Gastroesophageal sphincter (tissue), 3 donors: ENCODE results near the gene HELZ2.

Source experiments
- EP300 ChIP-seq: sonication (generic); formaldehyde crosslinking; IDR thresholded peaks from one replicate; pipeline ENCODE4 v1.6.1; 2017; ENCODE audit warnings: antibody characterized with exemption, mild to moderate bottlenecking
- POLR2A ChIP-seq, 2 donors: fragments of 450-650 bp; IDR thresholded peaks; one replicate each; pipeline ENCODE4 v1.6.1; 2017; ENCODE audit warnings: antibody characterized with exemption in 2 of 2, mild to moderate bottlenecking in 2 of 2, moderate library complexity in 1 of 2
- POLR2AphosphoS5 ChIP-seq: sonication (generic); formaldehyde crosslinking; IDR thresholded peaks from one replicate; pipeline ENCODE4 v1.6.1; 2017; ENCODE audit warnings: antibody characterized with exemption
- TF ChIP-seq, protein P1 (sequence below), 4 experiments: fragments of 200-600 bp in 2 of 4; fragments of 450-650 bp in 2 of 4; sonication (generic) in 1 of 4; IDR thresholded peaks; one replicate each; pipeline ENCODE4 v1.5.1; 2017 to 2019; ENCODE audit warnings: antibody characterized with exemption in 4 of 4, mild to moderate bottlenecking in 2 of 4, moderate library complexity in 2 of 4

DNA sequence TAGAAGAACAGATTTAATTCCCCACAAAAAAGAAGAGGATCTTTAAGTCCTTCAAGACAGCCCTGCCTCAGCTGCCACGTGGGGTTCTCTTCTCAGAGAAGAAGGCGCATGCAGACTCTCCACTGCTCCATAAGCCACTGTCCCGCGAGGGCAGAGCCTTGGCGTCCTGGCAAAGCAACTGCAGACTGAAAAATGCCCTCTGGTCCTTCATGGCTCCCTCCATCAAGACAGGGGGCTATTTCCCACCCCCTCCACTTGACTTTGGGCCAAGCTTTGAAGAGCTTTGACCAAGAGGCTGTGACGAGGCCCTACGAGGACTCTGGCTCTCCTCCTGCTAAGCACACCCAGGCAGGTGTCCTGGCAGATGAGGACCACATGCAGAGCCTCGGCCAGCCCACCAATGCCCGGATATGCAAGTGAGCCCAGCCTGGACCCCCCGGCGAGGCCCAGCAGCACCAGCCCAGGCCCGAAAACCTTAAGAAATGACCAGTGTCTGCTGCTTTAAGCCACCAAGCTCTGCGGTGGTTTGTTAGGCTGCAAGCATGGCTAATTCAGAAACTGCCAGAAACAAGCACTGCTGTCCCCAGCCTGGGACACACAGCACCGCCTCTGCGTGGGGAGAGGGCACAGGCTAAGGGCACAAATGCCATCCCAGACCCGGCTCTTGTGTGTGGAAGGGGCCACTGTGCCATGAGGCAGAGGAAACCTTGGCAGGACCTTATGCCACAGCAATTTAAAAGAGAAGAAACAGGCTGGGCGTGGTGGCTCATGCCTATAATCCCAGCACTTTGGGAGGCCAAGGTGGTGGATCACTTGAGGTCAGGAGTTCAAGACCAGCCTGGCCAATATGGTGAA, 36.8 kb upstream of the HELZ2 start:
- TF ChIP-seq, protein P1, sequence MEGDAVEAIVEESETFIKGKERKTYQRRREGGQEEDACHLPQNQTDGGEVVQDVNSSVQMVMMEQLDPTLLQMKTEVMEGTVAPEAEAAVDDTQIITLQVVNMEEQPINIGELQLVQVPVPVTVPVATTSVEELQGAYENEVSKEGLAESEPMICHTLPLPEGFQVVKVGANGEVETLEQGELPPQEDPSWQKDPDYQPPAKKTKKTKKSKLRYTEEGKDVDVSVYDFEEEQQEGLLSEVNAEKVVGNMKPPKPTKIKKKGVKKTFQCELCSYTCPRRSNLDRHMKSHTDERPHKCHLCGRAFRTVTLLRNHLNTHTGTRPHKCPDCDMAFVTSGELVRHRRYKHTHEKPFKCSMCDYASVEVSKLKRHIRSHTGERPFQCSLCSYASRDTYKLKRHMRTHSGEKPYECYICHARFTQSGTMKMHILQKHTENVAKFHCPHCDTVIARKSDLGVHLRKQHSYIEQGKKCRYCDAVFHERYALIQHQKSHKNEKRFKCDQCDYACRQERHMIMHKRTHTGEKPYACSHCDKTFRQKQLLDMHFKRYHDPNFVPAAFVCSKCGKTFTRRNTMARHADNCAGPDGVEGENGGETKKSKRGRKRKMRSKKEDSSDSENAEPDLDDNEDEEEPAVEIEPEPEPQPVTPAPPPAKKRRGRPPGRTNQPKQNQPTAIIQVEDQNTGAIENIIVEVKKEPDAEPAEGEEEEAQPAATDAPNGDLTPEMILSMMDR (IDR thresholded peaks at IDR 0.05): no peak
- no peak for TF ChIP-seq POLR2A (IDR thresholded peaks at IDR 0.05)
- no peak for TF ChIP-seq POLR2AphosphoS5
- no peak for TF ChIP-seq EP300
